Measurements from ENCODE around the gene PLPP4.

The PLPP4 gene

DNA sequence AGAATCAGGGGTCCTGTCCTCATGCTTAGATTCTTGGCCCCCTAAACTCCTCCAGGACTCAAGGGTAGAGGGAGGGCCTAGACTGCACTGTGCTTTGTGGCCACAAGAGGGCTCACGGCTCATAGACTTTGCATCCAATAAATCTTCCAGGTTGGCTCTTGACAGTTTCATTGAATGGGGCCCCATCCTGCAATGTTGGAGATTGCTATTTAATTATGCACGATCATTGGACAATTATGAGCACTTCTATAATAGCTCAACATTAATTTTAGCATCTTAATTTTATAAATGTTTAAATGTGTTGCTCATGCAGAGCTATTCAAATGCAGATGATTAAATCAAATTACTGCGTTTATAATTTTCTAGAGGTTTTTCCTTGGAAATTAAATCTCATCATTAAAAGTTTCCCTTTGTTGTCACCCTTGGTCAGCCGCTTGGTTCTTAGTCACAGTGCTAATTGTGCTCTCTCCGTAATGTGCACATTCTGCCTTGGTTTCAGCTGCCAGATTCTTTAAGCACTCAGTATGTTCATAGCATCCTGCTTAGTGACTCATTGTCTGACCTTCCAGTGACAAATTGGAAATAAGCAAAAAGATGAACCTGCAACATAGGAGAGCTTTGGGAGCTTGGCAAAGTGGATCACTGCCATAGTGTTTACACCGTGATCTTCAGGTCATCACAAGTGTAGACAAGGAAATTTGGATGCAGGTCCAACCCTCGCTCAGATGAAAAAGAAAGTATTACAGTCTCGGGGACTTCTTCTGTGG is 33.4 kb upstream of the PLPP4 start:
- TF ChIP-seq, protein P1, sequence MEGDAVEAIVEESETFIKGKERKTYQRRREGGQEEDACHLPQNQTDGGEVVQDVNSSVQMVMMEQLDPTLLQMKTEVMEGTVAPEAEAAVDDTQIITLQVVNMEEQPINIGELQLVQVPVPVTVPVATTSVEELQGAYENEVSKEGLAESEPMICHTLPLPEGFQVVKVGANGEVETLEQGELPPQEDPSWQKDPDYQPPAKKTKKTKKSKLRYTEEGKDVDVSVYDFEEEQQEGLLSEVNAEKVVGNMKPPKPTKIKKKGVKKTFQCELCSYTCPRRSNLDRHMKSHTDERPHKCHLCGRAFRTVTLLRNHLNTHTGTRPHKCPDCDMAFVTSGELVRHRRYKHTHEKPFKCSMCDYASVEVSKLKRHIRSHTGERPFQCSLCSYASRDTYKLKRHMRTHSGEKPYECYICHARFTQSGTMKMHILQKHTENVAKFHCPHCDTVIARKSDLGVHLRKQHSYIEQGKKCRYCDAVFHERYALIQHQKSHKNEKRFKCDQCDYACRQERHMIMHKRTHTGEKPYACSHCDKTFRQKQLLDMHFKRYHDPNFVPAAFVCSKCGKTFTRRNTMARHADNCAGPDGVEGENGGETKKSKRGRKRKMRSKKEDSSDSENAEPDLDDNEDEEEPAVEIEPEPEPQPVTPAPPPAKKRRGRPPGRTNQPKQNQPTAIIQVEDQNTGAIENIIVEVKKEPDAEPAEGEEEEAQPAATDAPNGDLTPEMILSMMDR (conservative IDR thresholded peaks at IDR 0.05): peak; percentile 82
- no peak overlapping the region for H3K27ac ChIP-seq

DNA sequence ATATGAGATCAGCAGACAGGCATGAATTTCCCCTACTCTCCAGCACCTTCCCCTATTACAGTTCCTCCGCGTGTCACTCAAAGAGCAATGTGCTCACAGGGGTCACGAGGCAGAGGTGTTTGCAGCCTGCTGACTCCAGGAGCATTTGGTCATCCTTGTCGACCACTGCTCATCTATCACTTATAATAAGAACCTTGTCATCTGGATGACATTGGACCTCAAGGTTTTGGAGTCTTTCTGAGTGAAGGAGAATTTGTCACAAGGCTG is 32.9 kb upstream of the PLPP4 start:
- TF ChIP-seq, protein P1 (conservative IDR thresholded peaks at IDR 0.05): no peak
- H3K27ac ChIP-seq: no peak overlapping the region

DNA sequence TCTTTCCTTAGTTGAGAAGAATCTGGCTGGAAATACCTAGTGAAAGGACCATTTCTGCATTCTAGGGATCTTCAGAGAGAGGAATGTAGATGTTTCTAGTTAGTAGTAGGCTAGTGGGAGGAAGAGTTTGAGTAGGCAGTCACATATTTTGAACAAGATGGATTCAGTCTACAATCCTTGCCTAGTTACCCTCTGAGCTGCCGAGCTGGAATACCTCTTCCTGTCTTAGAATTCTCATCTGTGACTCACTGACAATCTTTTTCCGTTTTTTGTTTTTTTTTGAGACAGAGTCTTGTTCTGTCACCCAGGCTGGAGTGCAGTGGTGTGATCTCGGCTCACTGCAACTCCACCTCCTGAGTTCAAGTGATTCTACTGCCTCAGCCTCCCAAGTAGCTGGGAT is 30.7 kb upstream of the PLPP4 start:
- TF ChIP-seq, protein P1 (conservative IDR thresholded peaks at IDR 0.05): no peak
- H3K27ac ChIP-seq: no peak overlapping the region

DNA sequence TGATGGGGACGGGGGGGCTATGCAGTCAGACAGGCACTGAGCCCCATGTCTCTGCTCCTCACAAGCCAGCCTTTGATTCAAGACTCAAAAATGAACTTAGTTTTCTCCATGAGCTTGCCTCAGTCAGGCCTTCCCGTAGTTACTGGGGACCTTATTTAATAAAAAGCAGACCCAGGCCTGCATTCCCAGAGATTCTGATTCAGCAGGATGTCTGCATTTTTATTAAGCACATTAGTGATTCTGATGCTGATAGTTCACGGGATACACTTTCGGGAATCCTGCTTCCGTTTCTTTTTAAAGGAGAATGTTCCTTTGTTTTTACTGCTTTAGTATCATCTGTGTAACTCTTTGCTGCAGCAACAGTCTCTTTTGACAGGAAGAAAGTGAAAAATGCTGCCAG is 28.3 kb upstream of the PLPP4 start:
- TF ChIP-seq, protein P1 (conservative IDR thresholded peaks at IDR 0.05): no peak
- H3K27ac ChIP-seq: no peak overlapping the region

DNA sequence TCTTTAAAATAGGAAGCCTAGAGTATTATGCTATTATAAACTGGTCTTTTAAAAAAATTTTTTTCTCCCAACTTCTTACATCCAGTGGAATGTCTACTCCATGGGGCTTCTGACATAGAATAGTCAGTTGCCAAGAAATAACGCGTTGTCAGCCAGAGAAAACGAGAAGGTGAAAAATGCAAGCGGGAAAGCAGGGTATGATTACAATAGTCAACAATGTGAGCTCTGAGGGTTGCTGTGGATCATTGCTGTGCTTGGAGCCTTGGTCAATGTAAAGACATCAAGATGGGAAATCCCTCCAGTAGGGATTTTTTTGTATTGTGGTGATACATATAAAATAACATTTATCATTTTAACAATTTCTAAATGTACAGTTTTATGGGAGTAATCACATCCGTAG is 27.6 kb upstream of the PLPP4 start:
- TF ChIP-seq, protein P1 (conservative IDR thresholded peaks at IDR 0.05): no peak
- H3K27ac ChIP-seq: no peak overlapping the region

DNA sequence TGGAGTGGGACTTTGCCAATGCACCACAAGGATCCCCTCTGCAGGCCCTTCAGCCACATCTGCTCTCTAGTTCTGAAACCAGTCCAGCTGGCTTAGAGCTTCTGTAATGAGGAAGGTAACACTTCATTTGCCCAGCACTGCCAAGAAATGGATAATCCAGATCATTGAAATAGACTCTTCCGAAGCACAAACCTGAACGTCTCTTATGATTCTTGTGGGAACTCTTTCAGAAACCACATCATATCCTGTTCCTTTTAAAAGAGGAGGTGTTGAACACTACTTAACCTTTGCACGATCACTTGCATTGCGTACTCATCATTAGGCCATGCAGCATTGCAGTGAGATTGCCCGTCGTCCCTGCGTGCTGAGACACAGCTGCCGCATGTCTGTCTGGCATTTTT is 25.8 kb upstream of the PLPP4 start:
- TF ChIP-seq, protein P1 (conservative IDR thresholded peaks at IDR 0.05): no peak
- H3K27ac ChIP-seq: no peak overlapping the region

DNA sequence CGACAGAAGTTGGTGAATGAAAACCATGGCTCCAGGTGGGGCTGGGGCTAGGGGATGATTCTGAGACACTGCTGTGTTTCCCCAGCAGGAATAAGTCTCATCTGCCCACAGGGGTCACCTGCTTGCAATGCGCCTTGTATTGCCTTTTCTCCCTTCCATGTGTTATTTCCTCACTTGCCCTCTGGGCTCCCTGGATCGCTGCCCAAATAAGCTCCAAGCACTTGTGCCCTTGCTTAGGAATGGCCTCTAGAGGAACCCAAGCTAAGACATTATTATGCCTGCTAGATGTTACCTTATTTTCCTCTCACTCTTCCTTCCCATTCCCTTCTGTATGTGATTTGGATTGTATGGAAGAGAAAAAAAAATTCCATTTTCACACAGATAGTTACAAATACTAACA is 24.8 kb upstream of the PLPP4 start:
- TF ChIP-seq, protein P1 (conservative IDR thresholded peaks at IDR 0.05): no peak

More for the DNA sequence above, 24.8 kb upstream of the PLPP4 start:
- H3K27ac ChIP-seq: no peak overlapping the region
